Measurements from ENCODE around the gene HEG1. TPM values are rescaled to one million over a fixed set of nuclear protein-coding genes. Genes with fewer than 3 reads are reported as not detected.

The HEG1 gene
- total and polyA plus RNA-seq, 2 of the 8 experiments (the other 6 are each of a cell fraction or from before 2014, with no cell fraction given): 5.3 to 9.7 TPM

GRCh38 chr3:125055913-125056745, at the start of gene HEG1 (continued):
- TF ChIP-seq, protein P1, sequence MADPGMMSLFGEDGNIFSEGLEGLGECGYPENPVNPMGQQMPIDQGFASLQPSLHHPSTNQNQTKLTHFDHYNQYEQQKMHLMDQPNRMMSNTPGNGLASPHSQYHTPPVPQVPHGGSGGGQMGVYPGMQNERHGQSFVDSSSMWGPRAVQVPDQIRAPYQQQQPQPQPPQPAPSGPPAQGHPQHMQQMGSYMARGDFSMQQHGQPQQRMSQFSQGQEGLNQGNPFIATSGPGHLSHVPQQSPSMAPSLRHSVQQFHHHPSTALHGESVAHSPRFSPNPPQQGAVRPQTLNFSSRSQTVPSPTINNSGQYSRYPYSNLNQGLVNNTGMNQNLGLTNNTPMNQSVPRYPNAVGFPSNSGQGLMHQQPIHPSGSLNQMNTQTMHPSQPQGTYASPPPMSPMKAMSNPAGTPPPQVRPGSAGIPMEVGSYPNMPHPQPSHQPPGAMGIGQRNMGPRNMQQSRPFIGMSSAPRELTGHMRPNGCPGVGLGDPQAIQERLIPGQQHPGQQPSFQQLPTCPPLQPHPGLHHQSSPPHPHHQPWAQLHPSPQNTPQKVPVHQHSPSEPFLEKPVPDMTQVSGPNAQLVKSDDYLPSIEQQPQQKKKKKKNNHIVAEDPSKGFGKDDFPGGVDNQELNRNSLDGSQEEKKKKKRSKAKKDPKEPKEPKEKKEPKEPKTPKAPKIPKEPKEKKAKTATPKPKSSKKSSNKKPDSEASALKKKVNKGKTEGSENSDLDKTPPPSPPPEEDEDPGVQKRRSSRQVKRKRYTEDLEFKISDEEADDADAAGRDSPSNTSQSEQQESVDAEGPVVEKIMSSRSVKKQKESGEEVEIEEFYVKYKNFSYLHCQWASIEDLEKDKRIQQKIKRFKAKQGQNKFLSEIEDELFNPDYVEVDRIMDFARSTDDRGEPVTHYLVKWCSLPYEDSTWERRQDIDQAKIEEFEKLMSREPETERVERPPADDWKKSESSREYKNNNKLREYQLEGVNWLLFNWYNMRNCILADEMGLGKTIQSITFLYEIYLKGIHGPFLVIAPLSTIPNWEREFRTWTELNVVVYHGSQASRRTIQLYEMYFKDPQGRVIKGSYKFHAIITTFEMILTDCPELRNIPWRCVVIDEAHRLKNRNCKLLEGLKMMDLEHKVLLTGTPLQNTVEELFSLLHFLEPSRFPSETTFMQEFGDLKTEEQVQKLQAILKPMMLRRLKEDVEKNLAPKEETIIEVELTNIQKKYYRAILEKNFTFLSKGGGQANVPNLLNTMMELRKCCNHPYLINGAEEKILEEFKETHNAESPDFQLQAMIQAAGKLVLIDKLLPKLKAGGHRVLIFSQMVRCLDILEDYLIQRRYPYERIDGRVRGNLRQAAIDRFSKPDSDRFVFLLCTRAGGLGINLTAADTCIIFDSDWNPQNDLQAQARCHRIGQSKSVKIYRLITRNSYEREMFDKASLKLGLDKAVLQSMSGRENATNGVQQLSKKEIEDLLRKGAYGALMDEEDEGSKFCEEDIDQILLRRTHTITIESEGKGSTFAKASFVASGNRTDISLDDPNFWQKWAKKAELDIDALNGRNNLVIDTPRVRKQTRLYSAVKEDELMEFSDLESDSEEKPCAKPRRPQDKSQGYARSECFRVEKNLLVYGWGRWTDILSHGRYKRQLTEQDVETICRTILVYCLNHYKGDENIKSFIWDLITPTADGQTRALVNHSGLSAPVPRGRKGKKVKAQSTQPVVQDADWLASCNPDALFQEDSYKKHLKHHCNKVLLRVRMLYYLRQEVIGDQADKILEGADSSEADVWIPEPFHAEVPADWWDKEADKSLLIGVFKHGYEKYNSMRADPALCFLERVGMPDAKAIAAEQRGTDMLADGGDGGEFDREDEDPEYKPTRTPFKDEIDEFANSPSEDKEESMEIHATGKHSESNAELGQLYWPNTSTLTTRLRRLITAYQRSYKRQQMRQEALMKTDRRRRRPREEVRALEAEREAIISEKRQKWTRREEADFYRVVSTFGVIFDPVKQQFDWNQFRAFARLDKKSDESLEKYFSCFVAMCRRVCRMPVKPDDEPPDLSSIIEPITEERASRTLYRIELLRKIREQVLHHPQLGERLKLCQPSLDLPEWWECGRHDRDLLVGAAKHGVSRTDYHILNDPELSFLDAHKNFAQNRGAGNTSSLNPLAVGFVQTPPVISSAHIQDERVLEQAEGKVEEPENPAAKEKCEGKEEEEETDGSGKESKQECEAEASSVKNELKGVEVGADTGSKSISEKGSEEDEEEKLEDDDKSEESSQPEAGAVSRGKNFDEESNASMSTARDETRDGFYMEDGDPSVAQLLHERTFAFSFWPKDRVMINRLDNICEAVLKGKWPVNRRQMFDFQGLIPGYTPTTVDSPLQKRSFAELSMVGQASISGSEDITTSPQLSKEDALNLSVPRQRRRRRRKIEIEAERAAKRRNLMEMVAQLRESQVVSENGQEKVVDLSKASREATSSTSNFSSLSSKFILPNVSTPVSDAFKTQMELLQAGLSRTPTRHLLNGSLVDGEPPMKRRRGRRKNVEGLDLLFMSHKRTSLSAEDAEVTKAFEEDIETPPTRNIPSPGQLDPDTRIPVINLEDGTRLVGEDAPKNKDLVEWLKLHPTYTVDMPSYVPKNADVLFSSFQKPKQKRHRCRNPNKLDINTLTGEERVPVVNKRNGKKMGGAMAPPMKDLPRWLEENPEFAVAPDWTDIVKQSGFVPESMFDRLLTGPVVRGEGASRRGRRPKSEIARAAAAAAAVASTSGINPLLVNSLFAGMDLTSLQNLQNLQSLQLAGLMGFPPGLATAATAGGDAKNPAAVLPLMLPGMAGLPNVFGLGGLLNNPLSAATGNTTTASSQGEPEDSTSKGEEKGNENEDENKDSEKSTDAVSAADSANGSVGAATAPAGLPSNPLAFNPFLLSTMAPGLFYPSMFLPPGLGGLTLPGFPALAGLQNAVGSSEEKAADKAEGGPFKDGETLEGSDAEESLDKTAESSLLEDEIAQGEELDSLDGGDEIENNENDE (IDR thresholded peaks at IDR 0.05; ENCODE audit: insufficient replicate concordance, low read length): no peak
- no peak for TF ChIP-seq RFX5 (IDR thresholded peaks at IDR 0.05; ENCODE audit: borderline replicate concordance, low read depth, low read length)
- TF ChIP-seq SIX5 (IDR thresholded peaks at IDR 0.05; ENCODE audit: low read depth, low read length): no peak
- TF ChIP-seq JUND (IDR thresholded peaks at IDR 0.05; ENCODE audit: low read length): no peak; the same call in 1 of the 2 replicates
- no peak for TF ChIP-seq SP1 (IDR thresholded peaks at IDR 0.05; ENCODE audit: low read depth, low read length)
- no peak for TF ChIP-seq HDAC6 (IDR thresholded peaks at IDR 0.05; ENCODE audit: low read depth, low read length)
- TF ChIP-seq GABPA (IDR thresholded peaks at IDR 0.05; ENCODE audit: borderline replicate concordance, insufficient read depth, low read length): no peak
- TF ChIP-seq KDM1A (IDR thresholded peaks at IDR 0.05; ENCODE audit: borderline replicate concordance, low read length): no peak
- no peak for TF ChIP-seq CEBPB (IDR thresholded peaks at IDR 0.05; ENCODE audit: low read depth, low read length)
- TF ChIP-seq BACH1 (IDR thresholded peaks at IDR 0.05; ENCODE audit: low read length): no peak
- no peak for TF ChIP-seq CTBP2 (IDR thresholded peaks at IDR 0.05; ENCODE audit: borderline replicate concordance, insufficient read depth, insufficient read length, low read length)

Measured in H1 (cell line).